Measurements from ENCODE around the gene ANKRD44.
A peak's percentile ranks its signal among the peaks of the same experiment; 100 is the strongest.

ANKRD44 gene

DNA sequence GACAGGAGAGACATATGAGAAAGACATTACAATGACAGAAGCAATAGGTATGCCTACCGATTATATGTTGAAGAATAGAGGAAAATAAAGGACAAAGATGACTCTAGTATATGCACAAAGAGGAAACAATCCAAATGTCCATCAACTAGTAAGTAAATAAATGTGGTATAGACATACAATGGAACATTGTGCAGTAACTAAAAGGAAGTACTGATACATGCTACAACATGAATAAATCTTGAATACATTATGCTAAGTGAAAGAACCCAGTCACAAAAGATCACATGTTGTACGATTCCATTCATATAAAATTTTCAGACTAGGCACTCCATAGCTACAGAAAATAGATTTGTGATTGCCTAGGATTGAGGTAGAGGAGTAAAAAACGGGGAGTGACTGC lies 355.5 kb downstream of the ANKRD44 start:
- DNase-seq (ENCODE audit: low read depth), result no peak
- TF ChIP-seq POLR2A (IDR thresholded peaks at IDR 0.05; ENCODE audit: extremely low read depth, insufficient read length) (no peak), MYC (IDR thresholded peaks at IDR 0.05; ENCODE audit: low read depth, low read length) (no peak), MAX (IDR thresholded peaks at IDR 0.05; ENCODE audit: low read depth, low read length) (no peak)
- TF ChIP-seq, protein P1, sequence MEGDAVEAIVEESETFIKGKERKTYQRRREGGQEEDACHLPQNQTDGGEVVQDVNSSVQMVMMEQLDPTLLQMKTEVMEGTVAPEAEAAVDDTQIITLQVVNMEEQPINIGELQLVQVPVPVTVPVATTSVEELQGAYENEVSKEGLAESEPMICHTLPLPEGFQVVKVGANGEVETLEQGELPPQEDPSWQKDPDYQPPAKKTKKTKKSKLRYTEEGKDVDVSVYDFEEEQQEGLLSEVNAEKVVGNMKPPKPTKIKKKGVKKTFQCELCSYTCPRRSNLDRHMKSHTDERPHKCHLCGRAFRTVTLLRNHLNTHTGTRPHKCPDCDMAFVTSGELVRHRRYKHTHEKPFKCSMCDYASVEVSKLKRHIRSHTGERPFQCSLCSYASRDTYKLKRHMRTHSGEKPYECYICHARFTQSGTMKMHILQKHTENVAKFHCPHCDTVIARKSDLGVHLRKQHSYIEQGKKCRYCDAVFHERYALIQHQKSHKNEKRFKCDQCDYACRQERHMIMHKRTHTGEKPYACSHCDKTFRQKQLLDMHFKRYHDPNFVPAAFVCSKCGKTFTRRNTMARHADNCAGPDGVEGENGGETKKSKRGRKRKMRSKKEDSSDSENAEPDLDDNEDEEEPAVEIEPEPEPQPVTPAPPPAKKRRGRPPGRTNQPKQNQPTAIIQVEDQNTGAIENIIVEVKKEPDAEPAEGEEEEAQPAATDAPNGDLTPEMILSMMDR (IDR thresholded peaks at IDR 0.05; ENCODE audit: low read depth, low read length), result no peak
- H3K4me3 ChIP-seq (ENCODE audit: low read depth, low read length), result no peak overlapping the region

DNA sequence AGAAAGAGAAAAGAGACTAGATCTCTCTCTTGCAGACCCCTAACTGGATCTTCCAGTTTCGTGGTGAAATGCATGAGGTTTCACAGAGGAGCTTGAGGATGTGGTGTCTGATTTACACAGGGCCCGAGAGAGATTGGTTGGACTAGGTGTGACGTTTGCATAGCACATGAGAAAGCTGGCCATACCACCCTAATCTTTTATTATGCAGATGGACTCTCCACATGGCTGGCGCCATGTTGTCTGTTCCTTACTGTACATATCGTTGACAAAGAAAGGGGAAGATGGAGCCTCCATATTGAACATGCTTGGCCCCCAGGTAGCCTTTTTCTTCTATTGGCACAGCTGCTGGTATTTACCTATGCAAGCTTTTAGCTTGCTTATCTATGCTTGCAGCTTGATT lies 356.6 kb downstream of the ANKRD44 start:
- no peak for DNase-seq (ENCODE audit: low read depth)
- TF ChIP-seq MYC (IDR thresholded peaks at IDR 0.05; ENCODE audit: low read depth, low read length) (no peak), POLR2A (IDR thresholded peaks at IDR 0.05; ENCODE audit: extremely low read depth, insufficient read length) (no peak), MAX (IDR thresholded peaks at IDR 0.05; ENCODE audit: low read depth, low read length) (no peak)
- TF ChIP-seq, protein P1 (IDR thresholded peaks at IDR 0.05; ENCODE audit: low read depth, low read length), result no peak
- no peak overlapping the region for H3K4me3 ChIP-seq (ENCODE audit: low read depth, low read length)

- DNase-seq (ENCODE audit: low read depth), result no peak
- H3K4me3 ChIP-seq (ENCODE audit: low read depth, low read length), result no peak overlapping the region
- TF ChIP-seq, protein P1 (IDR thresholded peaks at IDR 0.05; ENCODE audit: low read depth, low read length), result no peak
- TF ChIP-seq MYC (IDR thresholded peaks at IDR 0.05; ENCODE audit: low read depth, low read length) (no peak), MAX (IDR thresholded peaks at IDR 0.05; ENCODE audit: low read depth, low read length) (no peak), POLR2A (IDR thresholded peaks at IDR 0.05; ENCODE audit: extremely low read depth, insufficient read length) (no peak)
Observed at GRCh38 chr2:196952936-196953335, 357.6 kb downstream of the ANKRD44 start.

- no peak overlapping the region for H3K4me3 ChIP-seq (ENCODE audit: low read depth, low read length)
- TF ChIP-seq, protein P1 (IDR thresholded peaks at IDR 0.05; ENCODE audit: low read depth, low read length), result no peak
- TF ChIP-seq MAX (IDR thresholded peaks at IDR 0.05; ENCODE audit: low read depth, low read length) (no peak), MYC (IDR thresholded peaks at IDR 0.05; ENCODE audit: low read depth, low read length) (no peak), POLR2A (IDR thresholded peaks at IDR 0.05; ENCODE audit: extremely low read depth, insufficient read length) (no peak)
- DNase-seq (ENCODE audit: low read depth), result no peak
Observed at GRCh38 chr2:196951973-196952372, 358.6 kb downstream of the ANKRD44 start.

DNA sequence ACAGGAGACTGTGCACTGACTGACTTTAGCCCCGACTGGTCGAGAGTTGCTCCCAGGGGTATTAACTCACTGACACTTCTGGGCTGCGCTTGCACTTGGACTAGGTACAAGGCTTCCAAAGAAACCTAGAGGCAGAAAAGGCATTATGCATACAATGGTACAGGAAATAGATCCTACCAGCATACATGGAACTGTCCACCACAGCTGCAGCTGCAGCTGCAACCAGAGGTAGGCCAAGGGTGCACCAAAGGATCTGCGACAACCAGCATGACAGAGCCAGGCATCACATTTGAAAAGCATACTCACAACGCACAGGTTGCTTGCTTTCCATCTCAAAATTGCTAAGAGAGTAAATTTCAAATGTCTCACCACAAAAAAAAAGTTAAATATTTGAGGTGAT lies 361.5 kb downstream of the ANKRD44 start:
- no peak overlapping the region for H3K4me3 ChIP-seq (ENCODE audit: low read depth, low read length)
- TF ChIP-seq MAX (IDR thresholded peaks at IDR 0.05; ENCODE audit: low read depth, low read length) (no peak), MYC (IDR thresholded peaks at IDR 0.05; ENCODE audit: low read depth, low read length) (no peak), POLR2A (IDR thresholded peaks at IDR 0.05; ENCODE audit: extremely low read depth, insufficient read length) (no peak)
- TF ChIP-seq, protein P1 (IDR thresholded peaks at IDR 0.05; ENCODE audit: low read depth, low read length), result no peak
- peak; percentile 25 for DNase-seq (ENCODE audit: low read depth)

GRCh38 chr2:196944570-196944969 lies 366.0 kb downstream of the ANKRD44 start:
- no peak overlapping the region for H3K4me3 ChIP-seq (ENCODE audit: low read depth, low read length)
- no peak for TF ChIP-seq POLR2A (IDR thresholded peaks at IDR 0.05; ENCODE audit: extremely low read depth, insufficient read length)
- TF ChIP-seq, protein P1 (IDR thresholded peaks at IDR 0.05; ENCODE audit: low read depth, low read length), result no peak
- no peak for TF ChIP-seq MAX (IDR thresholded peaks at IDR 0.05; ENCODE audit: low read depth, low read length)
- TF ChIP-seq MYC (IDR thresholded peaks at IDR 0.05; ENCODE audit: low read depth, low read length), result no peak
- no peak for DNase-seq (ENCODE audit: low read depth)

Data from NB4 (cell line).